ENCODE results near the gene ZFYVE28.
A peak's percentile ranks its signal among the peaks of the same experiment; 100 is the strongest.

ZFYVE28 gene

GRCh38 chr4:2366252-2367192 is 51.9 kb downstream of the ZFYVE28 start:
- DNase-seq (ENCODE audit: low spot score): no peak

DNA sequence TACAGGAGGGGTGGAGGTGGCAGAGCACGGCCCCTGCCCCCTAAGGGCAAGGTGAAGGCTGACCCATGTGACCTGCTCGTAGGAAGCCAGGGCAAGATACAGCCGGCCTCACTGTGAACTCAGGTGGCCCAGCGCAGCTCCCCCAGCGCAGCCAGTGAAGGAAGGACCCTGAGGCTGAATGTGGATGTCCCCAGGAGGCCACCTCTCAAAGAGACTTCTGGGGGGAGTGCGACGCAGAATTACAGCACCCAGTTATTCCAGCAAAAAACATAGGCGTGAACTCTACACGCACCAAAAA is 52.6 kb downstream of the ZFYVE28 start:
- no peak for DNase-seq (ENCODE audit: low spot score)

DNA sequence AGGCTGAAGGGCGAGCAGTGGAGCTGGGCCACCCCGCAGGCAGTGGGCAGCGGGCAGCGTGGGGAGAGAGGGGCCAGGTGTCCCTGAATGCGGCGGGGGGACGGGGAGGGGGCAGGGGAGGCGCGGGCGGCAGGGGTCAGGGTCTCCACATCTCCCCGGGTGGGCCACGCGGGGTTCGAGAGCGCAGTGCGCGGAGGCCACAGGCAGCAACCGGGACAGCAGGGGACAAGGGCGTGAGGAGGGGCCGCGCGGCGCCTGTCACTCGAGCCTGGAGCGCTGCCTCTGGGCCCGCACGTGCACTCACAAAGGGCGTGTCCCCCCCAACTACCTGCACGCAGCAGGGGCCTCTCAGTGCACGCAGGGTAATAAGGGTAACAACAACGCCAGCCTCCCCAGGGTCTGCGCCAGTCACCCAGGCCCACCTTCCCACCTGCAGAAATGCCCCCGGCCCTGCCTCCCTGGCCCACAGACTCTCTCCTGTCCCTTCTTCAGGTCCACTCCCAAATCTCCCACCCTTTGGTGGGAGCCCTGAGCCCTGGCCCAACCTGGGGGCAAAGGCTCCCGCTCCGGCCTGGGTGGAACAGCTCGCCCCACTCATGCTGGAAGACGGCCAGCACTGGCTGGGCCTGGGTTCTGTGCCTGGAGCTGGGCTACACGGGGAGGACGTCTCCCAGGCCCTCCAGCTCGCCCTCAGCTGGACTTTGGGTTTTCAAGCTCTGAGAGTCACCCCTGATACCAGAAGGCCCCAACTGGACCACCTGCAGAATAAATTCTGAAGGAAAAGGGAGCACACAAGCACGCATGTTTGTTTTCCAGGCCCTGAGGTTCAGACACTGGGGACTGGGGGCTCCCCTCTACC is 53.2 kb downstream of the ZFYVE28 start:
- DNase-seq (ENCODE audit: low spot score): no peak

DNA sequence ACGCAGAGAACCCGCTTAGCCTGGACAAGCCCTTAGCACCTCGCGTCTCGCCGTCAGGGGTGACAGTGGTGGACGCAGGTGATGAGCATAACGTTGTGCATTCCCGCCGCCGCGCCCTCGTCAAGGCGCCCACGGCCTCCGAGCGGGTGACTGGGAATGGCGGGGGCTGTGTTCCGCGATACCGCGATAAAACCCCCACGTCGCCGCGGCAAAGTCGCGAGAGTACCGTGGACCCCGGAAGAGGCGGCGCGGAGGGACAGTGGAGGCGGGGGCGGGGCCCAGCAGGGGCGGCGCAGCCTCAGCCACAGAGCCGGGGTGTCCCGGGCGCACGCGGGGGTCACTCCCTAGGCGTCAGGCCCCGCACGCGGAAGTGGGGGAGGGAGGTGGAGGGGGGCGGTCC is 53.8 kb downstream of the ZFYVE28 start:
- DNase-seq (ENCODE audit: low spot score): peak; percentile 21

GRCh38 chr4:2363951-2364653 is 54.3 kb downstream of the ZFYVE28 start:
- DNase-seq (ENCODE audit: low spot score): no peak

DNA sequence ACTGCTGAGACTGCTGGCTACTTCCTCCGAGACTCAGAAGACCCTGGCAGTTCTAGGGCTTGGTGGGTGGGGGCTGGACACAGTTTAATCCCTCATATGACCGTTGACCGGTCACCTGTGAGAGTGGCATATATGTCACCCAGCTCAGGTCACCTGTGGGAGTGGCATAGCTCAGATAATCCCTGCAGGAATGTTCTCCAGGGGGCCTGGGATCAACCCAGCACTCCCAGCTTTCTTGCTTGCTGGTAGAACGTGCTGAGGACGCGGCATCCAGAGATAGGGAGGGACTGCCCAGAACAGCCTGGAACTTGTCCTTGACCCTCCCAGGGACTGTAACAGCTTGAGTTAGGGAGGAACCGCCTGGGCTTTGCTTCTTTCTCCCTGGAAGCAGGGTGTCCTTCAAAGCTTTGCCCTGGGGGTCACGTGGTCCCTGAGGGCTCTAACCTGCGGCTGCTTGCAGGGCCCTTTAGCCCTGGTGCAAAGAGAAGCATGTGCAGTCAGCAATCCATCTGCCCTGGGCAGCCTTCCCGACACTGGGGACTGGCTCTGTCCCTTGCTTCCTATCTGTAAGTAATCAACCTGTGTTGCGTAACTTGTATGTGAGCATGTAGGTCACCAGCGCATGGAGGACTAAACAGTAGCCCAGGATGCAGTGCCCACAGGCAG is 55.3 kb downstream of the ZFYVE28 start:
- no peak for DNase-seq (ENCODE audit: low spot score)

GRCh38 chr4:2362266-2363055 is 56.0 kb downstream of the ZFYVE28 start:
- no peak for DNase-seq (ENCODE audit: low spot score)

- DNase-seq (ENCODE audit: low spot score): no peak
These were observed 56.8 kb downstream of the ZFYVE28 start for GRCh38 chr4:2361366-2362265.

DNA sequence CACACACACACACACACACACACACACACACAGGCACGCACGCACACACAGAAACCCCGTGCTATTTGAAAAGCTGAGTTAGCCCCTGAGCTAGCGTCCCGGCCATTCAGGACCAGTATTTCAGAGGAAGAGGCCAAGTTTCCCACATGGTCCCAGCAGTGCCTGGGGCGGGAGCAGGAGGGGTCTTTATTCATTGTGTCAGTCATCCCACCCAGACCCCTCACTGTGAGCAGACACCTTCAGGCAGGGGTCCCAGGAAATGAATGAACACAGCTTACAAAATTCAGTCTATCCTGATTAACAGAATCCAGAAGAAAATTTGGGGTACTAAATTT is 58.1 kb downstream of the ZFYVE28 start:
- no peak for DNase-seq (ENCODE audit: low spot score)

- no peak for DNase-seq (ENCODE audit: low spot score)
These were observed 58.7 kb downstream of the ZFYVE28 start for GRCh38 chr4:2359591-2360395.

GRCh38 chr4:2357821-2358745 is 60.4 kb downstream of the ZFYVE28 start:
- no peak for DNase-seq (ENCODE audit: low spot score)

DNA sequence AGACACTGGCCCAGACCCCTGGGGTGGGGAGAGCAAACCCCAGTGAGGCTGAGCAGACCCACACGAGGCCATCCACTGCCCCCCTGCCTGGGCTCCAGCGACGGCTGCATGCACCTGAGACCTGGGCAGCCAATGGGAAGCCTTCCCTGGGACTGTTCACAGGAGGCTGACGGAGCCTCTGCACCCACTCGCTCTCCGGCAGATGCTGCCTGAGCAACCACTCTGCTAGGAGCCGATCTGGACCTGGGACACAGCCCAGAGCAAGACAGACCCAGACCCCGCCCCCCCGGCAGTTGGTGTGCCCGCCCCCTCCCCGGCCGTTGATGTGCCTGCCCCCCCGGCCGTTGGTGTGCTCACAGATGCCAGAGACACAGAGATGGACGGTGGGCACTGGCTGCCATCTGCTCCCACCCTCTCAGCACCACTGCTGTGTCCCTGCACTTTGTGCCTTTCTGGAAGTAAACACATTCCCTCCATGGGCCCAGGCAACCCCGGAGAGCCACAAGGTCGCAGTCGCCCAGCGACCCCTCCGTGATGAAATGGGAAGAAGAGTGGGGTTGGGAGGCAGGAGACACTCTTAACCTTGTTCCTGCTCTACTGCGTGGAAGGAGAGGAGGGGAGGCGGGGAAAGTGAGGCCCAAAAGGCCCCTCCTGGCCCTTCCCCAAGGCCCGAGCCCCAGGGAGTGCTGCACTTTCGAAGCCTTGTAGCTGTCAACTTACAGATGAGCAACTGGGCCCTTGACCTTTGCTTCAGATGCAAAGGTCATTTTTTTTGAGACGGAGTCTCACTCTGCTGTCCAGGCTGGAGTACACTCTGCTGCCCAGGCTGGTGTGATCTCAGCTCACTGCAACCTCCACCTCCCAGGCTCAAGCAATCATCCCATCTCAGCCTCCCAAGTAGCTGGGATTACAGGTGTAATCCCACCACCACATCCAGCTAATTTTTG is 62.0 kb downstream of the ZFYVE28 start:
- no peak for DNase-seq (ENCODE audit: low spot score)

DNA sequence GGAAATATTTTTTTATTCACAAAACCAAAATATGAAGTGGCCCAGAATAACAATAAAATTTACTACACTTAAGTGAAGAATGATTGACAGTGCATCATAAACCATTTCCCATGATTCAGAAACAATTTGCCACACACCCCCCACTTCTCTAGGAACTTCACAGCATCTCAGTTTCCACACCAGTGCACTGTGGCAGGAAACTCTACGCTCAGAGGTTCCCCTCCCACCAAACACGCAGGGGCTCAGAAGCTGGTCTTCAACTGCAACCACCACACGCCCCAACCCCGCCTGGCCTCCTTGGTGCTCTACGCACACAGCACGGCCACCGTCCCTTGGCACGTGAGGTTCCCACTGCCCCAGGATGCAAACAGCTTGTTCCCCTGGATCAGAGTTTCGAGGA is 63.7 kb downstream of the ZFYVE28 start:
- no peak for DNase-seq (ENCODE audit: low spot score)

DNA sequence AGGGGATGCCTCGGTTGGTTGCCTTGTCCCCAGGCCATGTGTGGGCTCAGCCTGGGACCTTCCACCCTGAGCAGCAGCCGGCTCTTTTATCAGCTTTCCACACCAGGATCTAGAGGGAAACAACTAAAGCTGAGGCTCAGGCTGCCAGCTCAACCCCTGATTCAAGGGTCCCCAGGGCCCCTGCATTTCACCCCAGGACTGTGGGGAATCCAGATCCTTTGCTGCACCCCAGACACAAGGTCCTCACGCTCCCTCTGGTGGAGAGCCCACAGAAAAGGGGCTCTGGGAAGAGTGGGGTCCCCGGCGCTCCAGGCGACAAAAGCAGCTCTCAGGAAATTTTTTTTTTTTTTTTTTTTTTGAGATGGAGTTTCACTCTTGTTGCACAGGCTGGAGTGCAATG is 64.3 kb downstream of the ZFYVE28 start:
- DNase-seq (ENCODE audit: low spot score): no peak

DNA sequence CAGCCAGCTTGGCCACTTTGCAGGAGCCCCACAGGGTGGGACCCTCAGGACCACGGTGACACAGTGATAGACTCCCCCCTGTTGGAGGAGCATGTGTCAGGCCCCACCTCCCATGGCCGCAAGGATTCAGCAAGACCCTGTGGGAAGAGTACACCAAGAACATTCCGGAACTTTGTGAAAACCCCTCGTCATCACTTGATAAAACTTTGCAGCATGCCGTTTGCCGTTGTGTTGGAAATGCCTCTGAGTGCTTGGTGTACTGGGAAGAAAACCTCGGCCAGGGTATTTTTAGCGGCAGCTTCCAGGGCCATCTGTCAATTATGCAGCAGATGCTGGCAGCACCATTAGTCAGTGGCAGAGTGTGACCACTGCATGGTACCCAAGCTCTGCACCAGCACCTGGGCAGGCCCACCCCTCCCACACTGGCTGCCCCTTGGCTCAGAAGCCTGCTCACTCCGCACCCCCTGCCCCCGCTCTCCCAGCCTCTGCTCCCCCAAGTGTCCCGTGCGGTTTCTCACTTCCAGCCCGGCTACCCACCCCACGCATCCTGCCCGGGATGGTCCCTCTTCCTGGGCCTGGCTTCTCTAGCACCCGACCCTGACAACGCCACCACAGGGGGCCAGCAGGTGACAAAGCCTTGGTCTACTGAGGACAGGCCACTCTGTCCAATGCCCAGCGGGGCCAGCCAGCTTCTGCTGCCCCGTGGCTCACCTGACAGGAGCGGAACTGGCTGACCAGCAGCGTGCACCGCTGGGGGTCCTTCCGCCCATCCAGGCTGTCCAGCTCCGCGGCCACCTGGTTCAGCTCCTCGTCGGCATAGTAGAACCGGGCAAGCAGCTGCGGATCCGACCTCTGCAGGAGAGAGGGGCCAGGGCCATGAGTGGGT is 65.0 kb downstream of the ZFYVE28 start:
- no peak for DNase-seq (ENCODE audit: low spot score)

DNA sequence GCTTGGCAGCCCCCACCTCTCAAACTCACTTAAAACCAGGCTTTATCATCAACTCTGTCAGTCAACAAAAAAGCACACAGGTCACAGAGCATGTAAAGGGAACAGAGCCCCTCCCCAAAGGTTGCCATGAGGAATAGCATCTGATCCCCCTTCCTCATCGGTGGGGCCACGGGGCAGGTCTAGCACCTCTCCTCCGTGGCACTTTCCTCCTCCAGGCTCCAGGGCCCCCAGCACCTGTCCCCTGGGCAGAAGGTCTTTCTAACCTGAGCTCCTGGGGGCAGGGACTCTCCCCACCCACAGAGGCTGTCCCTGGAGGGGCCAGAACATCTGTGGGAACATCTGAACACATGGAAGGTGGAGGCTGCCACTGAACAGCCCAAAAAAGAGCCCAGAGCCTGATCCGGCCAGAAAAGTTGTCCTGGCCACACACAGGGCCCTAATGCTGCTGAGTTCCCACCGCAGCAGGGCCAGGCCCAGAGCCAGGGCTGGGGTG is 65.7 kb downstream of the ZFYVE28 start:
- no peak for DNase-seq (ENCODE audit: low spot score)
